ENCODE data around the gene DCC.

The DCC gene

DNA sequence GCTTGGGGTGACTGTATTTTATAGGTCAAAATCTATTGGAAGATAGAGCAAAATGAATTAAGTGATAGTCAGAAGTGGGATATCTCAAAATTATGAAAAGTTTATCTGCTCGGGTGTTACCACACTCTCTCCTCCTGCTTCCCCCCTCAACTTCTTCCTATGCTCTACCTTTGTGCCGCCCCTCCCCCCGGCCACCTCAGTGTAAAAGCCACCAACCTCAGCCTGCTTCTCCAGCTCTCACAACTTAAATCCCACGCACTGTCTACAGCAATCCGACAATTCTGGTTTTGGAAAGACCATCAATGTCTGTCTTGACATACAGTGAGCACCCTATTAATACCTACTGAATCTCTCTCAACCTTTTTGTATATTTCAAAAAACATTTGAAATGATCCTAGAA is 164.6 kb downstream of the DCC start:
- no peak for DNase-seq

- DNase-seq, result no peak
Observed at GRCh38 chr18:52510139-52510538, 170.1 kb downstream of the DCC start.

DNA sequence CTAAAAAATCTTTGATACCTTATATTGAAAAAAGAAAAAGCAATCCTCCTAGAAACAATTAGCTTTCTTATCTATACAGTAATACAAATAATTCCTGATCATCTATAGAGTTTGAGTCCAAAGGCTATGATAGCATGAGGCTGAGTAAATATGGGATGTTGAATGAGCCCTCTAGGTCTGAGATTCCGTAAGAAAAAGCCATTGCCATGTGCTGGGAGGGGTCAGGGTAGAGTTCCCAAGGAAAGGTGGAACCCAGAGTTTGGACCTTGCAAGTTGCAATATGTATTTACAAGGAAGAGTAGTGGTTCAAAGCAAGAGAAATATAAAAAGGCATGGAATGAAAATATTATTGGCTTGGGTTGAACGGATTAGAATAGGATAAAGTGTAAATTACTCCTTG is 178.1 kb downstream of the DCC start:
- no peak for DNase-seq

DNA sequence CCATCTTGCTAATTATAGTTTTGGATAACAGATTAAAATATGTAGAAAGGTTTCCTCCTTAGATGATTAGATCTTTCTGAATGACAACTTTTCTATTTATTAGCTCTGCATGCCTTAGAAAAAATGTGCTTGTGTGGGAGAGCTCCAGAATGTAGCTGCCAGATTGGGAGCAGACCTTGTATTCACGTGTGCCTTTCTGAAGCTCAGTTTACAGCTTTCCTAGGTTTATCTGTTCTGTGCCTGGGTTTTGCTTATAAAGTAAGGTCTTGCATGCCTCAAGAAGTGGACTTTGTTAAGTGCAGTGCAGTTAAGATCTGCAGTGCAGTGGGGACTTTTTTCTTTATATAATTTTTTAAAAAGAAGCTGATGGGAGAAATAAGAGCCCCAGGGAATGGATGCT is 179.0 kb downstream of the DCC start:
- no peak for DNase-seq

- DNase-seq, result no peak
Observed at GRCh38 chr18:52523566-52523965, 183.6 kb downstream of the DCC start.

DNA sequence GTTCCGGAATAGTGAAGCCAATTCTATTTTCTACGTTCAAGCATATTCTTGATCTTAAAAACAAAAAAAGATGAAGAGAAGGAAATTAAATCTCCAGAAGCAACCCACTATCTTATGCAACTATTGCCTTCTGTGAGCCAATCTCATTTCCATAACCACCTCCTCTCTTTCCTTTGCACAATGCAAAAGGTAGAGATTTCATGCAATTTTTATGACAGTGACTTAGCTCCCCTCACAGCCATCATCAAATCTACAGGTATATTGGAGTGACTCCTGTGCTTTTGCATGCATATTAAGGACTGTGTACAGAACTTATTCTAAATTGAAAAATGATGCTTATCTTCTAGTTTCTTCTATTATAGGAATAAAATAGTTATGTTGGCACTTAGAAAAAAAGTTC is 191.8 kb downstream of the DCC start:
- DNase-seq, result no peak

DNA sequence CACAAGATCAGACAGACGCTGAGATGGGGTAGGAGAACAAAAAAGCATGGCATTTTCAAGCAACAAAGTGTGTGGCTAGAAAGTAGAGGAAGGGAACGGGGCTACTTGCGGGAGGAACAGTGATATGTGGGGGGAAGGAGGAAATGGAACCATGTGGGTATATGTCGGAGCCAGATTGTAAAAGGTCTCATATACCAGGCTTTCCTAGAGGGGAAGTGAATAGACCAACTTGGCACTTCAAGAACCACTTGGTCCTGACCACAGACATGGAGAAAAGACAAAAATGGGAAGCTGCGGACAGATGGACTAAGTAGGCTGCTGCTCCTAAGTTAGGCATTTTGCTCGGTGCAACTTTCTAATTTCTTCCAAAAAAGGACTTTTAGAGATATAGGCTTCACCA is 196.0 kb downstream of the DCC start:
- no peak for DNase-seq

DNA sequence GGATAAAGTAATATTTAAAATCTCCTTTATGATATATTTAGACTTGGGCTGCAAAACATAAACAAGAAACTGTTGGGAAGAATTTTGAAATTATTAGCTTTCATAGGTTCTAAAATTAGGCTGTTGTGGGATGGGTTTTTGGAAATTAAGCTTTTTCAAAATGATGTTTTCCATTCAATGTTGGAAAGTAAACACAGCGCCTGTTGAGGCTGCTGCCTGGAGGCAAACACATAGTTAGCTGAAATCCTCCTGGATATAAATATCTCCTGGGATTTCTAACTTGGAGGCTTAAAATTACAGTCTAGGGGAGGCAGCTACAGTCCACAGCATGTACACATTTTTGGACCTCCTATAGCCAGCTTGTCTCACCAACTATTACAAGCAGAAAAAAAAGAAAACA is 197.3 kb downstream of the DCC start:
- DNase-seq, result no peak

- no peak for DNase-seq
Observed at GRCh38 chr18:52541056-52541455, 201.1 kb downstream of the DCC start.

GRCh38 chr18:52544086-52544485 is 204.1 kb downstream of the DCC start:
- no peak for DNase-seq

DNA sequence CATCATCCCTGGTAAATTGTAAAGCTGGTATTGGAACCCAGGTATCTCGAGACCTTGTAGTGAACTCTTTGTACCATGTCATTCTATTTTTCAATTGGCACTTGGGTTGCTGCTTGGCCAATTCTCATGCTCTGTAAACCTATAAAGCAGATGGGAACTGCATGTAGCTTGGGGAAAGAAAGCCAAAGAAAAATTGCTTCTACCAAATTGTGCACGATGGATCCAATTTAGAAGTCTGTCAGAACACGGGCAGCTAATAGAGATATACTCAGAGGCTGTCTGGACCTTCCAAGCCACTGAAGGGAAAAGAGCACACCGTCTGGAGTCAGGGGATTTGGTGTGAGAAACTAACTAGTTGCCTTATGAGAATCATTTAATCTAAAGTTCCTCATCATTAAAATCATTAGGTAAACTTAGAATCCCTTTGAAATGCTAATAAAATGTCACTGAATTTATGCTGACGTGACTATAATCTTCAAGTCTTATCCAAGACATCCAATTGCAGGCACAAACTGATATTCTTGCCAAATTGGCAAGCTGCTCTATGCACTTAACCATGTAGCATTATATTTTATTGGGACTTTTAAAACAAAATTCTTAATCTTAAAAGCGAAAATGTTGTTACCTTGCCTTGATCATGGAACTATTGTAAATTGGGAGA is 206.8 kb downstream of the DCC start:
- DNase-seq, result no peak

DNA sequence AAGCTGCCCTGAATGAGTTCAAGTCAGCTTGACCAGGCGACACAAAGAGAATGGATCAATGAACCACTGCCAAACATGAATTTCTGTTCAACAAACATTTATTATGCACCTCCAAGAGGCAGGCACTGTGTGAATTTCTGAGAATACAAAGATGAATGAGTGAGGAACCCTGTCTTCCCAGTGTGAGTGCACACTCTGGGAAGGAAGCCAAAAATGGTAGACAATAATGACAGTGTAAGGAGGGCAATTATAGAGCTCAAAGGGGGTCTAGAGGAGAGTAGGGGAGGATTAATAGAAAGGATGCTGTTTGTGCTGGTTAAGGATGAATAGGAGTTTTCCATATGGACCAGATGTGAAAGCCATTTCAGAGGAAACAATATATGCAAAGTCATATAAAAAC is 213.4 kb downstream of the DCC start:
- DNase-seq, result no peak

- DNase-seq, result no peak
Observed at GRCh38 chr18:52554180-52554579, 214.2 kb downstream of the DCC start.

DNA sequence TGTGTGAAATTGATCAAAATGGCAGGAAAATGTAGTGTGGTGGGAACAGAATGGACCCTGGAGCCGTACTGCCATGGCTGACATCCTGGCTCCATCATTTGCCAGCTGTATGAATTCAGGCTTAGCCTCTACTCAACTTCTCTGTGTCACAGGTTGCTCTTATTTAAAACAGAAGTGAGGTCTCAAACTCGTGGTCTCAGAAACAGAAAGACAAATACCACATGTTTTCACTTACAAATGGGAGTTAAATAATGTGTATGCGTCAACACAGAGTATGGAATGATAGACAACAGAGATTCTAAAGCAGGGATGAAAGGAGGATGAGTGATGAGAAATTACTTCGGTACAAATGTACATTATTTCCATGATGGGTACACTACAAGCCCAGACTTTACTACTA is 227.4 kb downstream of the DCC start:
- DNase-seq, result no peak

DNA sequence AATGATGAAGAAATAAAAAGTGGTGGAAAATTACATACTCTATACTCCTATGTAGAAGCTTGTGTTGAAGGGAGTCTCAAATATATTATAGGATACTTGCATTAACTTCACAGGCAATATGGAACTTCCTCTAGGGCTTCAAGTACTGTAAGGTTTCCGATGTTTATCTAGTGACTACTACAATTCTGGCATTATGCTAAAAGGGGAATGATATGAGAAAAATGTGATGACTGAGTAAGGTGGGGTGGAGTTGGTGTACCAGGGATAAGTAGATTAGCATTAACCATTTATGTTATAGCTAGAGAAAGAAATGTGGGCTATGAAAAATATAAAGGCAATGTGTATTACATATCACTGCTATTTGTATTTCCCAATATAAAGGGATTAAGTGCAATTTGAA is 229.5 kb downstream of the DCC start:
- no peak for DNase-seq

GRCh38 chr18:52570975-52571374 is 231.0 kb downstream of the DCC start:
- DNase-seq, result no peak

- no peak for DNase-seq
Observed at GRCh38 chr18:52572036-52573000, 232.3 kb downstream of the DCC start.

- no peak for DNase-seq
Observed at GRCh38 chr18:52577795-52578194, 237.8 kb downstream of the DCC start.

GRCh38 chr18:52582061-52582460 is 242.1 kb downstream of the DCC start:
- no peak for DNase-seq

DNA sequence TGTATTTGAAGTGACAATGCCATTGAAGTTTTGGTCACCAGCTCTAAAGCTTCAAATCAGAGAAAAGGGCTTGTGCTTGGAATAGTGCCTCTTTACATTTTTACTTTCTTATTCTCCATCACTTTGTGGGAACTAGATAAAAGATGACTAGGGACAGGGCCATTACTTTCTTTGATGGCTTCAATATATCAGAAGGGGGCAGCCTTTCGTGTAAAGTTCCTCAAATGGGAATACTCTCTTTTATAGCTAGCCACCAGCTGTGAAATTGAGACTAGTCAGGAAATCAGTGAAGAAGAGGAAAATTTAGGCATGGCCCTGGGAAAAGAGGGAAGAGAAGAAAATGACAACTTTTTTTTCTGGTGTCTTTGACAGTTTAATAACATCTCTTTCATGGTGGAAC is 242.5 kb downstream of the DCC start:
- no peak for DNase-seq

- no peak for DNase-seq
Observed at GRCh38 chr18:52588931-52589330, 248.9 kb downstream of the DCC start.

GRCh38 chr18:52596748-52597435 is 256.9 kb downstream of the DCC start:
- DNase-seq, result no peak

GRCh38 chr18:52598921-52599320 is 258.9 kb downstream of the DCC start:
- DNase-seq, result no peak

GRCh38 chr18:52602820-52603219 is 262.8 kb downstream of the DCC start:
- DNase-seq, result no peak

All from activated T-cell treated with anti-CD3 and anti-CD28 coated beads, Interleukin-2, amount 50 U/mL, for 48 hours (primary cell).